Natural killer cell treated with Interleukin-12 subunit alpha and Interleukin-12 subunit beta and Interleukin-15 and Interleukin-18, amount 100 ng/mL, for 72 hours (primary cell): ENCODE results near the gene PARVB. TPM values are rescaled to one million over a fixed set of nuclear protein-coding genes. Genes with fewer than 3 reads are reported as not detected.

Experiments used
- total RNA-seq, 2 donors: library from RNA; stranded (reverse); gene quantifications; one replicate each; pipeline ENCODE4 v1.2.3, GENCODE V29; 2022

PARVB gene
- total RNA-seq, 2 donors from 2014 or later, result 16.9 to 61.3 TPM

Other genes with a start within 250 kb of the PARVB start
- 1 to 10 TPM in 1 of 2 donors, under 1 TPM in 1; 0.12 to 1.3 TPM for gene EFCAB6, start 212.0 kb upstream of the PARVB start, total RNA-seq
- not detected for gene SULT4A1, start 161.8 kb upstream of the PARVB start, total RNA-seq
- gene PNPLA5, start 132.3 kb upstream of the PARVB start, total RNA-seq, result not detected
- under 1 TPM; 0.14 to 0.47 TPM for gene PNPLA3, start 100.5 kb upstream of the PARVB start, total RNA-seq
- gene SAMM50, start 68.9 kb upstream of the PARVB start, total RNA-seq, result 10 to 100 TPM; 45.5 to 46.5 TPM
- gene PARVG, start 156.6 kb downstream of the PARVB start, total RNA-seq, result 10 to 100 TPM; 64.6 to 85.8 TPM